Mammary epithelial cell (primary cell): ENCODE results near the gene DOCK11.

Source experiments
- CTCF ChIP-seq, 2 donors: IDR thresholded peaks in 1 of 2; conservative IDR thresholded peaks in 1 of 2; 2 replicates each; pipeline ENCODE4 v1.5.1; 2011 to 2012; ENCODE audit warnings: inconsistent platforms in 2 of 2, low read length in 2 of 2, mild to moderate bottlenecking in 2 of 2, control low read depth in 1 of 2, low read depth in 1 of 2; ENCODE audit not compliant: insufficient read depth in 1 of 2; ENCODE audit errors: extremely low read depth in 1 of 2
- EZH2 ChIP-seq: IDR thresholded peaks from 2 replicates; pipeline ENCODE4 v1.6.1; 2012; ENCODE audit warnings: low read length, inconsistent platforms, borderline replicate concordance

- TF ChIP-seq CTCF (conservative IDR thresholded peaks at IDR 0.05 in 1 of 2, IDR thresholded peaks at IDR 0.05 in 1 of 2; ENCODE audit: extremely low read depth in 1 of 2, insufficient read depth in 1 of 2, low read depth in 1 of 2, low read length in 2 of 2) (no peak), EZH2 (no peak)
Observed at GRCh38 chrX:118524344-118524743, 28.7 kb downstream of the DOCK11 start.
